AG20443 (cell line): ENCODE results near the gene MRPS2.
"Not testable (repeated sequence)": the region's sequence is repeated elsewhere in the genome, so short reads cannot be mapped to it uniquely, and the experiment has no call there.

Experiments
- DNase-seq: peaks from one replicate; pipeline ENCODE4 v3.0.0; 2012; ENCODE audit warnings: low spot score, mixed read lengths

Gene MRPS2

DNA sequence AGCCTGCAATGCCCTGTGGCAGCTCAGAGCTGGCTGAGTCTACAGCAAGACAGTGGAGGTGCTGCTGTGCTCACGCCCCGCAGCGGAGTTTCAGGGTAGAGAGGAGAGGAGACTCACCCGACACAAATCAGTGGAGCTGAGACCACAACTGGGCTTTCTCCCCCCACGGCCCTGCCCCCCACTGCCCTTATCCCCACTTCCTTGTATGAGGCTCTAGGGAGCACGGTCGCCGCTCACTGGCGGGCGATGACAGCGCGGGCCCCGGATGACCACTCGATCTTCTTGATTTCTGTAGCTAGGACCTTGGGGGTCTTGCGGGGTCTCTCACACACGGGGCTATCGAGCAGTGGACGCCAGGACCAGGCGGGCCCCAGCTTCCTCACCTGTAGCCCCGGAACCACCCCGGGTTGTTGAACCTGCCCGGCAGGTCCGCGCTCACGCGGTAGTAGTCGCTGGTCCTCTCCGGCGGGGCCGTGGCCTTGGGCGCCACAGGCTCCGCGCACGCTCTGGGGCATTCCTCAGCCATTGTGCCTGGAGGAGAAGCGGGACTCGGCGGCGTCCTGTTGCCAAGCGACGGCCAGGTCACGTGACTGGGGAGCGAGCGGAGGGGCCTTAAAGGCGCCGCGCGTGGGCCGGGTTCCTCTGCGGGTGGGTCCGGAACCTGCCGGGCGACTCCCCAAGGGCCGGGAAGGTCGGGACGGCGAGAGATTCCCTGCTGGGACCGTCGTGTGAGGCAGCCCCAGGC is 984 bp upstream of the MRPS2 start:
- DNase-seq, result peak; percentile 94

DNA sequence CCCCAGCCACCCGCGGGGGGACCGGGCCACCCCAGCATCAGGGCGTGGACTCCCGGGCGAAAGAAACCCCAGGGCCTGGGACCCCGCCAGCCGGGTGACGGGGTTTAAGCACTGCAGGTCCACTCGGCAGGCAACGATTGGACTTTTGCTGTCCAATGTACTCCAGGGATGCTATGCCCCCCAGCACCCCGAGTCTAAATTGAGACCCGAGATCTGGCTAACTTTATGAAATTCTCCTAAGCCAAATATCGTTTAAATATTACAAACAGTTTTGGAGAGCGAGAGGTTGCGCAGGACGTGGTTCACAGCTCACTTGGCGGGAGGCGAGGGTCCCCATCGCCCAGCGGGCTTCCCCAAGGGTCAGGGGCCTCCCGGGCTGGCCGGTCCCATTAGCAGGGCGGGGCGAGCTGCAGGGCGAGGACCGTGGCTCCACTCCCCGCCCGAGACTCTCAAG is 384 bp upstream of the MRPS2 start:
- DNase-seq, result no peak

DNA sequence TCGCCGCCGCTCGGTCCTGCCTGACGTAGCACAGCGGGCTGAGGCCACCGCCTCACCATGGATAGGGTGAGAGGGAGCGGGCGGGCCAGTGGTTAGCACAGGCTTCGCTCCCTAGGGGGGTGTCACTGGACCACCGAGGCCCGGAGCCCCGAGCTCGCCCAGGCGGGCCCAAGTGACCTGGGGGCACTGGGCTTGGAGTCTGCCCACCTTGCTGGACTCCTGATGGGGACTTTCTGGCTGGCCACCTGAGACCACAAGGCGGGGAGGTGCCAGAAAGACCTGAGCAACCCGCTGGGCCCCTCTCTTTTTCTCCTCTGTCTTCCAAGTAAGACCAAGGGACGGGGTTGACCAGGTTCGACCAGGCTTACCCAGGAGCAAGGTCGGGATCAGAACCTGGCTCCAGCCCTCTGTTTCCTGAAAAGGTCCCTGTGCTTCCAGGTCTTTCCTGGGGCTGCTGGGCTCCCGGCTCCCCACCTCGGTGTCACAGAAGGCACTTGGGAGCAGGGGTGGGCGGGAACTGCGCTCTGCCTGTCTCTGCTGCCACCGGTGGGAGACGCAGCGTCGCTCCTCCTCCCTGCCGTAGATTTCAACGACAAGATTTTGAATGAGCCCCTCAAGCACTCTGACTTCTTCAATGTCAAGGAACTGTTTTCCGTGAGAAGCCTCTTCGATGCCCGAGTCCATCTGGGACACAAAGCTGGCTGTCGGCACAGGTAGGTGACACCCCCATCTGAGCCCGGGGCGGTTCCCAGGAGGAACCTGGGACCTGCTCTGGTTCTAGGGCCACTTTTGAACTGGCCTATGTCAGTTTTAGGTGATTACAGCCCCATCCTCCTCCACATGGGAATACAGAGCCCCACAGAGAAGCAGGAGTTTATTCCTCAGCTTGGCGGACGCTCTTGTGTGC is 1.0 kb downstream of the MRPS2 start:
- peak; percentile 91 for DNase-seq

DNA sequence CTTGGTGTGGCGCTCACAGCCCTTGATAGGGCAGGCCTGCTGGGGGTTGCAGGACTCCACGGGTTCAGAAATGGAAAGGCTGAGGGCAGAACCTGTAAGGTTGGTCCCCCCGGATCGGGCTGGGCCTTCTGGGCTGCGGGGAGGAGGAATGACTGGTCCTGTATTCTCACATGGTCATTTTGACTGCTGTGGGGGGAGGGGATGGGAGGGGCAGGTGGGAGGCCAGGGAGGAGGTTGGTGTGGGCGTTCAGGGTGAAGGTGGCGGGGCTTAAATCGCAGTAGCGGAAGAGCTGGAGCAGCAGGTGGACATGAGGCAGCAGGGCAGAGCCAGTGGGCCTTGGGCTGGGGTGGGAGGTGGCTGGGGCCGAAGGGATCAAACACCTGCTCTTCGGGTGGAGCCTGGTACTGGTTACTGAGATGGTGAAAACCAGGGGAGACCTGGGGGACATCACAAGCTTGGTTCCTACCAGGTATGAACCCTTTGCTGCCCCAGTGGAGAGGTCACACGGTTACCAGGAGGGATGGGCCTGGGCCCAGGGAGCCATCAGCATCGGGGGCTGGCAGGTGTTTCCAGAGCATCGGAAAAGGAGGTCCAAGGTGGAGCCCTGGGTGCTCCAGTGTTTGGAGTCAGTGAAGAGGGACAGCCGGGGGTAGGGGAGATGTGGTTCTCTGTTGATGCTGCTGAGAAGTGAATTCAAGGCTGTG is 1.8 kb downstream of the MRPS2 start:
- no peak for DNase-seq

DNA sequence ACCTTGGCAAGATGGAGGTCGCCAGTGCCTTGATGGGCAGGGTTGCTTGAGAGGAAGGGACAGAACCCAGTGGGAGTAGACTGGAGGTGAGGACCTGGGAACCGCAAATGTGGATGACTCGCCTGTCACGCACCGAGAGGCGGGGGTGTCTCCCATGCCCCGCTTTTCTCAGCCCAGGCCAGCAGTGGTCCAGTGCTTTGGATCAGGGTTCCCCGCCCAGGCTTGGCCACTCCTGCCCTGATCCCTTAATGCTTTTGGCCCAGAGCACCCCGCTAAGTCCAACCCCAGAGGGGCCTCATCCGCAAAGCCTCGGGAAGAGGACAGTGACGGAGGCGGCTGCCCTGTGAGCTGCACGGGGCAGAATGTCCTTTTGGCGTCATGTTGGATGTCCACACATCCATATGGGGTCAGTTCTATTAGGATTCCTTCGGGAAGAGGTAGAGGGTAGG is 2.4 kb downstream of the MRPS2 start:
- DNase-seq, result no peak

DNA sequence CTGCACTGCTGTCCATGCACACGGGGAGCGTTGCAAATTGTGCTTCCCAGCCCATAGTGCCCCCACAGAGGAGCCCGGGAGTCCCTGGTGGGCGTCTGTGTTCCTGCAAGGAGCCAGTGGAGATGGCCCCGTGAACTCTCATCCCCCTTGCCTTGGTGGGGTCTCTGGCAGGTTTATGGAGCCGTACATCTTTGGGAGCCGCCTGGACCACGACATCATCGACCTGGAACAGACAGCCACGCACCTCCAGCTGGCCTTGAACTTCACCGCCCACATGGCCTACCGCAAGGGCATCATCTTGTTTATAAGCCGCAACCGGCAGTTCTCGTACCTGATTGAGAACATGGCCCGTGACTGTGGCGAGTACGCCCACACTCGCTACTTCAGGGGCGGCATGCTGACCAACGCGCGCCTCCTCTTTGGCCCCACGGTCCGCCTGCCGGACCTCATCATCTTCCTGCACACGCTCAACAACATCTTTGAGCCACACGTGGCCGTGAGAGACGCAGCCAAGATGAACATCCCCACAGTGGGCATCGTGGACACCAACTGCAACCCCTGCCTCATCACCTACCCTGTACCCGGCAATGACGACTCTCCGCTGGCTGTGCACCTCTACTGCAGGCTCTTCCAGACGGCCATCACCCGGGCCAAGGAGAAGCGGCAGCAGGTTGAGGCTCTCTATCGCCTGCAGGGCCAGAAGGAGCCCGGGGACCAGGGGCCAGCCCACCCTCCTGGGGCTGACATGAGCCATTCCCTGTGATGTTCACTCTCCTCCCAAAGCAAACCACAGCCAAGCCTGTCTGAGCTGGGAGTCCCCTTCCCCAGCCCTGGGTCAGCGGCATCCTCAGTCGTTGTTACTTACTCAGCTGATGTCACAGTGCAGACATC is 3.1 kb downstream of the MRPS2 start:
- DNase-seq, result no peak

DNA sequence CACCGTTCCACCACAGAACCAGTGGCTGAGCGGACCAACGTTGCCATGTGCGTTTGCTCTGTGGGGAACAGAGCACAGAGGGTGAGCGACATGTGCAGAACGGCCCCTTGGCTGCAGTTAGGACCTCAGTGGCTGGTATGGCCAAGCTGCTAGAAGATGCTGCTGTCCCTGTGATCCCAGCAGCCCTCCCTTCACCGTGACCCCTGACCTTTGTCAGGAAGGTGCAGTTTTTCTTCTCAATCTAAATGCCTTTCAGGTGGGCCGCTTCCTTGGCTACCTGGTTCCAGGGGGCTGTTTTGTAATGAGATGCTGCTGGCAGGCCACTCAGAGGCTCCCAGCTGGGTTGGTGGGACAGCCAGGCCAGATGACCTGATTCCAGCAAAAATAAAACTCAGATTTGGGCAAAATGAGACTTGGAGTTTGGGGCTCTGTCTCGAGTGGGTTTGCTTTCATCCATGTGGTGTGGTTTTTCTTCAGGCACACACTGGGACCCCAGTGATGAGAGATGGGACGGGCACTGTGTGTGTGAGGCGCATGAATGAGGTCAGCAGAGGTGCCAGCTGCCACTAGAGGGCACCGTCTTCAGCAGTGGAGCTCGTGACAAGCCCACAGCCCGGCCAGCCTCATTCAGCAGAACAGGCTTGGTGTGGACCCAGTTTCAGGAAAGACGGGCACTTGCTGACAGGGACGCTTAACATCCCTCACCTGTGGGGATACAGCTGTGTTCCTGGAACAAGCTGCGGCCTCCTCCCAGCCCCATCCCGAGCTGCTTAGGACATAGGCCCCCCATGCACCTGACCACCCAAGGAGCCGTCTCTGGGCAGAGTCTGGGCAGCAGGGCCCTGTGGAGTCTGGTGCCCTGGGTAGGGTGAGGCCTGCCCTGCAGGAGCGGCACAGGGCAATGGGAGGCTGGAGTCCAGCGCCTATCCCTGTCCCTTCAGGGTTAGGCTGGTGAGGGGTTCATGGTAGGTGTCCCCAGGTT is 4.1 kb downstream of the MRPS2 start:
- DNase-seq, result peak; percentile 83

DNA sequence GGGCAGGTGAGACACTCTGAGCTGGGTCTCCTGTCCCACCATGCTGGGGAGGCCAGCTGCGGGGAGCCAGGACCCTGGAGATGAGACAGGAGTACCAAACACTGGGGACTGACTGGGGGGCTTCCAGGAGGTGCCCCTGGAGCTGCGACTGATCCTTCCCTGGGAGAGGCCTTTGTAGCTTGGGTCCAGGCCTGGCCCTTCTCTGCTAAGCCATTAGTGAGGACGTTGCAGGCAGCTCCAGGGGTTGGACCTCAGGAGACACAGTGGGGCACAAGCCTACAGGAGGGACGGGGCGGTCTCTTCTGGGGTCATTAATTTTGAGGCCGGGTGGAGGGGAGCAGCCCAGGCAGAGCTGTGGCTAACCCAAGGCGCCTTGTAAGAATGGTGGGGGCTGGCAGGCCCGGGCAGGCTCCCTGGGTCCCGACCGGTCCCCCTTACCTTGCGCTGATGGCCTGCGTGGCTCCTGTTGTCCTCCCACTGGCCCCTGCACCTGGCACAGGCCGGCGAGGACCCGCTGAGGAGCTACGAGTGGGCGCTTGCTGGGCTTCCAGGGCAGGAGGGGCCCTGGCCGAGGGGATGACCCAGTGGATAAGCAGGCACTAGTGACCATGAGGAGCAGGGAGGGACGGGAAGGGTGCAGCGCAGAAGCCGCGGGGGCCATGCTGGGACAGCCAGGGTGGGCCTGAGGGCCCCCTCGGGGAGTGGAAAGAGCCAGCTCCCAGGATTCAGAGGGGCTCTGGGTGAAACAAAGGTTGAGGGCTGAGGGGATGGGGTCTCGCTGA is 5.1 kb downstream of the MRPS2 start:
- DNase-seq, result no peak

DNA sequence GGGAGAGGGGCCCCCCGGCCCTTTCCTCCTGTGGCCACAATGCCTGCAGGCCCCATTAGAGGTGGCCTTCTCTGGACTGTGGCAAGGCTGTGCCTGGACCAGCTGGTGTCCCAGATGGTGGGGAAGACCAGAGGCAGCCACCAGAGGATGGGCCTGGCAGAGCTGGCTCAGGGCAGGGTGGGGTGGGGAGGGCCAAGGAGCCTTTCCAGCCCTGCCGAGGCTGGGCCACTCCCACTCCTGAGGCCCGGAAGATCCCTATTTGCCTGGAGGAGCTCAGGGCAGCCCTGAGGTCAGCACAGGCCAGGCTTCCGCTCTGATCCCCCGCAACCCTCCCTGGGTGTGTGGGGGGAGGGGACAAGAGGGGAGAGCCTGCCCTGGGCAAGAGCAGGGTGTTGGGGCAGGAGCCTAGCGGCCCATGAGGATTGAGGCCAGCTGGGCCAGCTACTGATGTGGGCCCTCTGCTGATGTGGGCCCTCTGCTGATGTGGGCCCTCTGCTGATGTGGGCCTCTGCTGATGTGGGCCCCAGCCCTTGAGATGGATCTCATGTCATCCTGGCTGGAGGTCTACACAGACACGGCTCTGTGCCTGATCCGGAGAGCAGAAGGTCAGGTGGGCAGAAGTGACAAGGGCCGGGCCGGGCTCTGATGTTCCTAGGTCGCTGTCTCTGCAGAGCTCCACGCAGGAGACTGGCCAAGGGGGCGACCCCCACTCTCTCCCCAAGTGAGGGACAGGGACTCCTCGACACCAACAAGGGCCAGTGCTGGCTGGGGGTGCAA is 6.0 kb downstream of the MRPS2 start:
- DNase-seq, result peak; percentile 39

DNA sequence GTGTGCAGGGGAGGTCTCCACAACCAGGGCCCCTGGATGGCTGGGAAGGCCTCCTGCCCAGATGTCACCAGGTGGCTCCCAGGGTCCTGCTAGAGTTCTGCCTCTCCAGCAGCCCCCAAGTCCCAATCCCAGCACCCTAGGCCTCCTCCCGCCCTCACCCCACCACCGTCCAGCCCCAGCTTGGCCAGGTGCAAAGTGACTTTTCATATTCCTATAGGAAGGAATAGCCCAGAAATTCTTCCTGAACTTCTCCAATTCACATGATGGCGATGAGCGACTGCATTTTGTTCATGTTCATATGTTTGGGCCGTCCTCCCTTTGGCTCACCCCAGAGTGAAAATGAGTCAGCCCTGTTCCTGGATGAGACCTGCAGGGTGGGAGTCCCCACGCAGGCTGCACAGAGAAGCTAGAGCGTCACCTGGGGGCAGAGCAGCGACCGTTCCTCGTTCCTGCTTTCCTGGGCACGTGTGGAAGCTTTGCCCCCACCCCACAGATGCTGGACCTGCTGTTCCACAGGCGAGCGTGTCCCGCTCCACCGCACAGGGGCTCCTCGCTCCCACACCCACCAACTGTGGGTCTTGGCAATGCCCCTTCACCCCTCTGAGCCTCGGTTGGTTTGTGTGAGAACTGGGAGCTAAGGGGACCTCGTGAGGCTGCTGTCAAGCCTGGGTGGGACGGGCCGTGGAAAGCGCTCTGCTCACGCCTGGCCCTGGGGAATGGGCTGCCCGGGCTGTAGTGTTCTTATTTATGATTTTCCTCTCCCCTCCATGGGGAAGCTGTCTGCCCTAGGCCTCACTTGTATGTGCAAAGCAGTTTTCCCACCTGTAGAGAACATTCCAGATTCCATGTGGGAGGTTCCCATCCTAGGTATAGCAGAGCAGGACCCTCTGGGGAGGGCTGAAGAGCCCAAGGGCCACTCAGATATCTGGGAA is 6.9 kb downstream of the MRPS2 start:
- DNase-seq, result no peak

DNA sequence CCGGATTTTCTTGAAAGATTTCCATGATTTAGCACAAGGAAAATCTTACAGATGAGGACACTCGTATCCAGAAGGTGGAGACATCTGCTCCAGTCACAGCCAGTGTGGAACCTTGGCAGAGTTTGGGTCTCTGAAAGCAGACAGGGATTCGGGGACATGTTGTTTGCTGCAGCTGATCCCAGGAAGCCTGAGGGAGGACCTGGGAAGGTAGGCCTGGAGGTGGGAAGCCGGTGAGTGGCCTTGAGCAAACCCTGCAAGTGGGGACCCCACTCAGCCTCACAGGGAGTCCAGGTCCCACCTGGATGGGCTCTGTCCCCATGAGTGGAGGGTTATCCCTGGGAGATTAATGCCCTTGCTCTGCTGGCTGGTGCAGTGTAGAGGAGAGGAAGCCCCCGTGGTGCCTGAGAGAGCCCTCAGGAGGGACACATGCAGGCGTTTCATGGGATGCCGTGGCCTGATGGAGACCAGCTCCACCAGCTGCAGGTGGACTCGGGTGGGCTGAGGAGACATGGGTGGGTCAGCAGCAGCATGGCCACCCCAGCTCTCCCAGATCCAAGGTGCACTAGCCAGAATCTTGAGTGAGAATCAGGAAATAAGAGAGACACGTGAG is 7.8 kb downstream of the MRPS2 start:
- DNase-seq, result no peak

DNA sequence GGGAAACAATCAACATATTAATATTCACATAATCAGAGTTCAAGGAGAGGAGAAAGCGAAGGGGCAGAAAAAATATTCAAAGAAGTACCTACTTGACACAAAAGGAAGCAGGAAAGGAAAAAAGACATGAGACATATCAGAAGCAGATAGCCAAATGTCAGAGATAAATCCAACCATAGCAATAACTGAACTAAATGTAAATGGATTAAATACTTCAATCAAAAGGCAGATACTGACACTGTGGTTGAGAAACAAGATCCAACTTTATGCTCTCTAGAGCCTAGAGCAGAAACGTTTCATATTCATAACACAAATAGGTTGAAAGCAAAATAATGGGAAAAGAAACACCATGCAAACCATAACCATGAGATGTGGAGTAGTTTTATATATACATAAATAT is 9.0 kb downstream of the MRPS2 start:
- no peak for DNase-seq

DNA sequence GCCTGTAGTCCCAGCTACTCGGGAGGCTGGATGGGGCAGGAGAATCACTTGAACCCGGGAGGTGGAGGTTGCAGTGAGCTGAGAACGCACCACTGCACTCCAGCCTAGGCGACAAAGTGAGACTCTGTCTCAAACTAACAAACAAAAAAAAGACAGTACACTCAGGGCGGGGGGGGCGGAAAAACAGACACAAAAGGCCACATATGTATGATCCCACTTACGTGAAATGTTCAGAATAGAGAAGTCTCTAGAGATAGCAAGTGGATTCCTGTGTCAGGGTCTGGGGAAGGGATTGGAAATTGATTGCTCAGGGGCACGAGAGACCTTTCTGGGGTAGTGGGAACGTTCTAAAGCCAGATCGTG is 11.7 kb downstream of the MRPS2 start:
- DNase-seq, result no peak

DNA sequence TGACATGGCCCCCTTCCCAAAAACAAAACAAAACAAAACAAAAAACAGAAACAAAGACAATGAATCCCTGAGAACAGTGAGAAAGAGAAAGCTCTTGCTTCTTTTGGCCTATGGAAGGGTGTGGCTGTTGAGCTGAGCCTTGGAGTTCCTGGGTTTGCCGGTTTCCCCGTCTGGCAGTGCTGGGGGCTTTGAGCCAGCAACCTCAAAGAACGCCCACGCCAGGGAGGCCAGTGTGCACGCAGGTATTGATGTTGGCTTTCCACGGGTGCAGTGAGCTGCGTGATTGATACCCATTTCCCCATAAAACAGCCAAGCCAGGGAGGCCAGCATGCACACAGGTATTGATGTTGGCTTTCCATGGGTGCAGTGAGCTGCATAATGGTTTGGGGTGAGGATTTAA is 12.4 kb downstream of the MRPS2 start:
- no peak for DNase-seq

DNA sequence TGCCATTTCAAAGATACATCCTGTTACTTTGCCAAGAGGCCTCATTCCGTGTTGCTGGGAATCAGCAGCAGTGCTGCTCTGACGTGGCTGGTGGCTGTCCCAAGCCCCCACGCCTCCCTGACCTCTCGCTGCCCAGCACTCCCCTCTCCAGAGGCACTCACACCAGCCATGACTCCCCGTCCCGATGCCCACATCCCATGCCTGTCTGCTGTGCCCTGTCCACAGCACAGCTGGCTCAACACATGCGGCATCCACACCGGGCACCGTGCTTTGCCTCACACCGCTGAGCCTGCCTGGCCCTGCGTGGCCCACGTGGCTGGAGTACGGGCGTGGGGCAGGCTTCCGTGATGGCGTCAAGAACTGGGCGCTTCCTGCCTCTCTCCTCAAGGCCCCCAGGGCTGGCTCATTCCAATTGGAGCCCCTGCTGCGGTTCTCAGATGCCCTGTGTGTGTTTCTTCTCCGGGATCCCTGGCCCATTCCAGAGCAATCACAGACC is 12.9 kb downstream of the MRPS2 start:
- no peak for DNase-seq

DNA sequence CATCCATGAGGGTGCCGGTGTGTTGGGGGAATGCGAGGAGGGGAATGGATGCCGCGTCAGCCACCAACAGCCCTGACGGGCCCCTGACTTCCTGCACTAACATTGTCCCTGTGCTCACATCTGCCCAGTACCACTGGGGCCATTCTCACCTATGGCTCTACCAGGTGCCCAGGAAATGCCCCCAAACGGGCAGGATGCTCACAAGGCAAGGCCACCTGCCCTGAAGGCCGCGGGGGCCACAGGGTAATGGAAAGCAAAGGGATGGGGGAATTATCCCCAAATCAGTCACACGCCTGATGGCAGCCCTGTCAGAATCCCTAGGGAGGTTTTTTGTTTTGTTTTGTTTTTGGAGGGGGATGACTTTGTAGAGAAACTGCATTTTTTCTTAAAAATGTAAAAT is 13.4 kb downstream of the MRPS2 start:
- not testable (repeated sequence) for DNase-seq
